ENCODE data around the gene GALE. TPM values are rescaled to one million over a fixed set of nuclear protein-coding genes. Genes with fewer than 3 reads are reported as not detected.

GALE gene
- total and polyA plus RNA-seq, 8 donors, result 13.3 to 68.0 (median 19.1) TPM

DNA sequence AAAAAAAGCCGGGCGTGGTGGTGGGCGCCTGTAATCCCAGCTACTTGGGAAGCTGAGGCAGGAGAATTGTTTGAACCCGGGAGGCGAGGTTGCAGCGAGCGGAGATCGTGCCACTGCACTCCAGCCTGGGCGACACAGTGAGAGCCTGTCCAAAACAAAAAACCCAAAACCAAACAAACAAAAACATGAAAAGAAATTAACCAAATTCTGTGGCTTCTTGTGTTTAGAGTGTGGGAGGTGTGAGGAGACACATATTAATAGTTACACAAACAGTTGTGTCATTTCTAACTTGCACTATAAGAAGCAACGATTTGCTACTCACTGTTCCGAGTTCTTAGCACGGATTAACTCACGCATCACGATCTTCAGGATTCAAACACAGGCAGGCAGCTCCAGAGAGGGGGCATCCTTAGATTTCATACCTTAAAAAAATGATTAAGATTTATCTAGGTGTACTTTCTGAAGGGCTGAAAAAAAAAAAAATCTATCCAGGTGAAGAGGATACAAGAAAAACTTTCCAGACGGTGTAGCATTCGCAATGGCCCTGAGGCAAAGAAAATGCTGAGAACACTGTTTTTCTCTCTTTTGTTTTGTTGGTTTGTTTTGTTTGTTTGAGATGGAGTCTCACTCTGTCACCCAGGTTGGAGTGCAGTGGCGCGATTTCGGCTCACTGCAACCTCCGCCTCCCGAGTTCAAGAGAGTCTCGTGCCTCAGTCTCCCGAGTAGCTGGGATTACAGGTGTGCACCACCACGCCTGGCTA lies 25.4 kb upstream of the GALE start:
- Histone ChIP-seq H3K4me1 (peaks cover 5 to 14% of the 10 kb centered on the region in 2 donors), H3K9me3 (no peaks in the 10 kb centered on the region), H3K4me3 (peak overlapping the region; percentile 77 to 95), H3K27me3 (no peaks in the 10 kb centered on the region), H3K36me3 (no peaks in the 10 kb centered on the region), H3K27ac (peak overlapping the region; percentile 92 to 93)
- intact Hi-C loops (cut with DNase I), result no loop called here
- TF ChIP-seq, protein P1, sequence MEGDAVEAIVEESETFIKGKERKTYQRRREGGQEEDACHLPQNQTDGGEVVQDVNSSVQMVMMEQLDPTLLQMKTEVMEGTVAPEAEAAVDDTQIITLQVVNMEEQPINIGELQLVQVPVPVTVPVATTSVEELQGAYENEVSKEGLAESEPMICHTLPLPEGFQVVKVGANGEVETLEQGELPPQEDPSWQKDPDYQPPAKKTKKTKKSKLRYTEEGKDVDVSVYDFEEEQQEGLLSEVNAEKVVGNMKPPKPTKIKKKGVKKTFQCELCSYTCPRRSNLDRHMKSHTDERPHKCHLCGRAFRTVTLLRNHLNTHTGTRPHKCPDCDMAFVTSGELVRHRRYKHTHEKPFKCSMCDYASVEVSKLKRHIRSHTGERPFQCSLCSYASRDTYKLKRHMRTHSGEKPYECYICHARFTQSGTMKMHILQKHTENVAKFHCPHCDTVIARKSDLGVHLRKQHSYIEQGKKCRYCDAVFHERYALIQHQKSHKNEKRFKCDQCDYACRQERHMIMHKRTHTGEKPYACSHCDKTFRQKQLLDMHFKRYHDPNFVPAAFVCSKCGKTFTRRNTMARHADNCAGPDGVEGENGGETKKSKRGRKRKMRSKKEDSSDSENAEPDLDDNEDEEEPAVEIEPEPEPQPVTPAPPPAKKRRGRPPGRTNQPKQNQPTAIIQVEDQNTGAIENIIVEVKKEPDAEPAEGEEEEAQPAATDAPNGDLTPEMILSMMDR (IDR thresholded peaks at IDR 0.05), result no peak
- ATAC-seq, result no peak
- DNase-seq, result no peak

DNA sequence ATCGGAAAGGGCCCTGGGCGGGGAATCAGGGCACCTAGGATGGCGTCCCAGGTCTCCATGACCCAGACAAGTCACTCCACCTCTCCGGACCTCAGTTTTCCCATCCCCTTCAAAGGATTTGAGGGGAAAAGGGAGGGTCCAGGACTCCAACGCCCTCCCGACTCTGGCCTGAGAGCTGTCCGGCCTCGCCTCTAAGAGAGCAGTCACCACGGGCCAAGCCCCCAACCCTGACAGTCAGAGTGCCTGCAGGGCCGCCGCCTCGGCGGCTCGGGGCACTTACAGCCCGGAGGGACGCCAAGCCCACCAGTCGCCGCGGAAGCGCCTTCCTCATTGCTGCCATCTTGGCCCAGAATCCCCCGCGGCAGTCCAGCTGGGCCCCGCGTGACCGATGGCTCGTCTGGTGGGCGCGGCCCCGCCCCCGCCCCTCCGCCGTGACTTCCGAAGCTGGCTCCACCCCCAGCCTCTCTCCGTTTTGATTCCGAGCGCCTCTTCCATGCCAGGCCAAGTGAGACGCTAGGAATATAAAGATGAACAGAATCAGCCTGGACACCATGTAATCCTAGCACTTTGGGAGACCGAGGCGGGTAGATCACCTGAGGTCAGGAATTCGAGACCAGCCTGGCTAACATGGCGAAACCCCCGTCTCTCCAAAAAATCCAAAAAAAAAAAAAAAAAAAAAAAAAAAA lies 24.7 kb upstream of the GALE start, which contains the start of gene HMGCL:
HMGCL (minus strand) TSS at position 354 of the 686 bp plus-strand sequence; CDS start at position 340, 14 bp downstream.
- peak within 1 kb of the TSS; percentile 77 to 95 for H3K4me3 ChIP-seq
- TF ChIP-seq, protein P1 (IDR thresholded peaks at IDR 0.05), result no peak
- peak within 1 kb of the TSS; percentile 92 to 93 for H3K27ac ChIP-seq
- H3K4me1 ChIP-seq, result peaks cover 5 to 14% of the 10 kb centered on the region in 2 donors
- no peaks in the 10 kb centered on the region for H3K36me3 ChIP-seq
- ATAC-seq (peak; percentile 100), DNase-seq (peak; percentile 88 to 96 (median 94))
- H3K27me3 ChIP-seq, result no peaks in the 10 kb centered on the region
- intact Hi-C loops (cut with DNase I), result no loop called here
- H3K9me3 ChIP-seq, result no peaks in the 10 kb centered on the region

DNA sequence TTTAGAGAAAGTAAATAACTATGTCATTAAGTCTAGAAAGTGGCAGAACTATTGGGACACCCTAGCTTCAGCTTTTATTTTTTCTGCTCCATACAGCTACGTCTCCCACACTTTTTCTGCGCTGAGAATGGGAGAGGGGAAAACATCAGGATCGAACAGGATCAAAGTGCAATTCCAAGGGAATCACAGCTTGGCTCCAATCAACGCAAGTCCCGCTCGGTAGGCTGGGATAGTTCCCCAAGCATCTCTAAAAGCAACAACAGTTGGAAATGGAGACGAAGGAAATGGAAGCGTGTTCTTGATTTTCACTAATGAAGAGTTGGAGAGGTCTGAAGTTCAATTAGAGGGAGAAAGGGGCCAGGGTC lies 24.1 kb upstream of the GALE start:
- ATAC-seq (no peak), DNase-seq (no peak)
- intact Hi-C loops (cut with DNase I), result no loop called here

DNA sequence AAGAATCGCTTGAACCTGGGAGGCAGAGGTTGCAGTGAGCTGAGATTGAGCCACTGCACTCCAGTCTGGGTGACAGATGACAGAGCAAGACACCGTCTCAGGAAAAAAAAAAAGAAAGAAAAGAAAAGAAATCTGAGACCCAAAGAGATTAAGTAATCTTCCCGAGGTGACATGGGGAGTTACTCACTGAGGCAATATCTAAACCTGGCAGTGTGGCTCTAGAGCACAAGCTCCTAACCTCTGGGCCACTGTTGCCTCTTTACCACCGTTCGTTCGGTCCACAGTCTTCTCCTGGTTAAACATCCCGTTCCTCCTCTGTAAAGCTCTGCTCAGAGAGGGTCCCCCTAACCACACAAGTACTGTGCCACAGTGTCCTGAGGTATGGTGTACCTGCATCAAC lies 23.2 kb upstream of the GALE start:
- intact Hi-C loops (cut with DNase I), result no loop called here
- Histone ChIP-seq H3K36me3 (peaks cover 0 to 9% of the 10 kb centered on the region in 2 donors), H3K4me1 (peaks cover 5 to 14% of the 10 kb centered on the region in 2 donors), H3K4me3 (no peak overlapping the region), H3K9me3 (no peaks in the 10 kb centered on the region), H3K27me3 (no peaks in the 10 kb centered on the region), H3K27ac (no peak overlapping the region)
- TF ChIP-seq, protein P1 (IDR thresholded peaks at IDR 0.05), result no peak
- ATAC-seq (no peak), DNase-seq (no peak)

More for the DNA sequence above, 24.1 kb upstream of the GALE start:
- Histone ChIP-seq H3K9me3 (no peaks in the 10 kb centered on the region), H3K4me1 (peaks cover 5 to 14% of the 10 kb centered on the region in 2 donors), H3K4me3 (peak overlapping the region; percentile 77 to 95), H3K27ac (peak overlapping the region; percentile 92 to 93), H3K27me3 (no peaks in the 10 kb centered on the region), H3K36me3 (no peaks in the 10 kb centered on the region)
- TF ChIP-seq, protein P1 (IDR thresholded peaks at IDR 0.05), result no peak

DNA sequence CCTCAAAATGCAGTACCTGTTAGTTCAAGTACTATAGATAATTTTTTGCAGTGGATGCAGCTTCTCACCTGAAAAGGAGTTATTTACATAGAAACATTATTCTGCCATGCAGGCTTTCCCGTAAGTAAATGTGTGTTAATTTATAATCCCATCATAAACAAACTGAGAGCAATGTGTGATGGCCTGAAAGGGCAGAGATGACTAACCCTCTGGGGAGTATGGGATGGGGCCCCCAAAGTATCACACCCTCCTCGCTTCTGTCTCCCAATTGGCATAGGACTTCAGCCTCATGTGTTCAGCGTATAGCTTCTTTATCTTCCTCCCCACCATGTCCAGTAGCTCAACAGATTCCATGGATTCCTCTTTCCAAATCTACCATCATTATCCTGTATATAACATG lies 17.1 kb upstream of the GALE start:
- DNase-seq (no peak), ATAC-seq (no peak)
- Histone ChIP-seq H3K4me3 (no peak overlapping the region), H3K27ac (no peak overlapping the region), H3K27me3 (no peaks in the 10 kb centered on the region), H3K4me1 (no peaks in the 10 kb centered on the region), H3K9me3 (no peaks in the 10 kb centered on the region), H3K36me3 (peaks cover 0 to 69% of the 10 kb centered on the region in 2 donors)
- intact Hi-C loops (cut with DNase I), result no loop called here
- TF ChIP-seq, protein P1 (IDR thresholded peaks at IDR 0.05), result no peak
